ENCODE results near the gene ZNF536. TPM values are rescaled to one million over a fixed set of nuclear protein-coding genes. Genes with fewer than 3 reads are reported as not detected.

ZNF536 gene
- total and polyA plus RNA-seq, 2 donors (not counting 3 experiments of a cell fraction or from before 2014, with no cell fraction given), result not detected

GRCh38 chr19:30386551-30387143 is 14.5 kb downstream of the ZNF536 start:
- H3K36me3 ChIP-seq (ENCODE audit: control insufficient read depth in 2 of 2, extremely low read depth in 1 of 2, insufficient read depth in 2 of 2, low read length in 2 of 2), result no peaks in the 10 kb centered on the region
- DNase-seq (ENCODE audit: low read depth, low spot score) (no peak), FAIRE-seq (no peak)
- no peak overlapping the region for H3K4me2 ChIP-seq (ENCODE audit: insufficient read depth, low read length)
- no peaks in the 10 kb centered on the region for H3K4me1 ChIP-seq (ENCODE audit: control insufficient read depth, extremely low read depth, insufficient read depth, low read length)
- no peaks in the 10 kb centered on the region for H3K9me1 ChIP-seq (replicated peaks; ENCODE audit: control insufficient read depth, extremely low read depth, insufficient read depth, low read length)
- H3K27ac ChIP-seq (ENCODE audit: insufficient read depth, low read depth, low read length), result no peak overlapping the region
- ChIA-PET POLR2A (no interaction called here), CTCF (no interaction called here)
- no peak for TF ChIP-seq FOS (IDR thresholded peaks at IDR 0.05; ENCODE audit: borderline replicate concordance, insufficient read depth, low read length)
- no peak for TF ChIP-seq POLR2A (IDR thresholded peaks at IDR 0.05; ENCODE audit: low read depth, low read length)
- no peak for TF ChIP-seq MAX (IDR thresholded peaks at IDR 0.05; ENCODE audit: insufficient read depth, insufficient read length)
- TF ChIP-seq JUN (IDR thresholded peaks at IDR 0.05; ENCODE audit: borderline replicate concordance, insufficient read depth, insufficient read length, low read depth), result no peak
- TF ChIP-seq POLR2AphosphoS5 (IDR thresholded peaks at IDR 0.05; ENCODE audit: insufficient read depth, low read depth, low read length), result no peak
- H3K4me3 ChIP-seq (replicated peaks in 1 of 3; ENCODE audit: insufficient read depth in 1 of 3, low read depth in 1 of 3, low read length in 3 of 3), result no peak overlapping the region
- H2AFZ ChIP-seq (ENCODE audit: low read depth, low read length), result no peak overlapping the region
- intact Hi-C loops (cut with micrococcal nuclease), result no loop called here
- no peaks in the 10 kb centered on the region for H4K20me1 ChIP-seq (replicated peaks; ENCODE audit: control insufficient read depth, extremely low read depth, insufficient read depth, low read length)
- H3K9me3 ChIP-seq (replicated peaks; ENCODE audit: control insufficient read depth, insufficient read depth, low read length), result peaks cover 2% of the 10 kb centered on the region
- BruUV-seq (replicated peaks), result no TSS peak
- no peak overlapping the region for H3K9ac ChIP-seq (replicated peaks; ENCODE audit: extremely low read depth, insufficient read depth, low read length)
- H3K79me2 ChIP-seq (ENCODE audit: control insufficient read depth, insufficient read depth, low read length), result no peaks in the 10 kb centered on the region
- H3K27me3 ChIP-seq (ENCODE audit: control insufficient read depth in 2 of 2, insufficient read depth in 2 of 2, low read length in 2 of 2), result no peaks in the 10 kb centered on the region
- dilution Hi-C loops (cut with MboI; ENCODE audit: extremely low pct_ligation_motif_present, low sequenced_read_pairs), result no loop called here

DNA sequence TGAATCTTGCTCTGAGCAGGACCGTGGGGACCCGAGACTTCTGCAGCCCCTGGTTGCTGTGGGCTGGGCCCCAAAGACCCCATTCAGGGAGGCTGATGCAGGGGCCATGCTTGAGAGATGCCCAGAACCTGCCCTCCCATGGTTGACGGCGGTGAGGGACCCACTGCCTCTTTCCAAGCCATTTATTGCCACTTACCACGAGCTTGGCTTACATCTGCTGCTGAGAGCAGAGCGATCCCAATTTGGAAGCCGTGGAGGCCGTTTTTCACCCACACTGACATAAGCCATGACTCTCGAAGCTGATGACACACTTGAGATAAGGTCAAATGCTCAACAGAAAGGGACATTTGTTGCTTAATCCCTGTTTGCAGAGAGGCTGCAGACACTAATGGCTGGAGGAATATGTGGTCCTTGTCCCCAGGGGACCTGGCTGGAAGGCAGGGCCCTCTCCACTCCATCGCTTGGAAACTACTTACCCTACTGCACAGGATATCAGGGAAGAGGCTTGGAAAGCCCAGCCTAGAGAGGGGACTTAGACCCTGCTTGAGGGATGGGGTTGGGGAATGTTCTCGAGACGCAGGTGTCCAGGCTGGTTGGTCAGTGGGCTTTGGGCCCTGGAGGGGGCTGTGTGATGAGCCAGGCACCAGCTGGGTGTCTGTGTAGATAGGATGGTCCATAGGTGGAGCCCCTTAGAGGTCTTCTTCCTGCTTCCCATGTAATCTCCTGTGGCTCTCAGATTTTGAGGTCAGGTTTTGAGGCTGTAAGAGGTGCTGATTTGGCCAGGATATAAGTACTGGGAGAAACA is 15.3 kb downstream of the ZNF536 start:
- Histone ChIP-seq H3K27ac (ENCODE audit: insufficient read depth, low read depth, low read length) (no peak overlapping the region), H3K79me2 (ENCODE audit: control insufficient read depth, insufficient read depth, low read length) (no peaks in the 10 kb centered on the region), H2AFZ (ENCODE audit: low read depth, low read length) (no peak overlapping the region), H3K9me1 (replicated peaks; ENCODE audit: control insufficient read depth, extremely low read depth, insufficient read depth, low read length) (no peaks in the 10 kb centered on the region), H4K20me1 (replicated peaks; ENCODE audit: control insufficient read depth, extremely low read depth, insufficient read depth, low read length) (no peaks in the 10 kb centered on the region), H3K9ac (replicated peaks; ENCODE audit: extremely low read depth, insufficient read depth, low read length) (no peak overlapping the region), H3K27me3 (ENCODE audit: control insufficient read depth in 2 of 2, insufficient read depth in 2 of 2, low read length in 2 of 2) (no peaks in the 10 kb centered on the region), H3K4me2 (ENCODE audit: insufficient read depth, low read length) (no peak overlapping the region), H3K36me3 (ENCODE audit: control insufficient read depth in 2 of 2, extremely low read depth in 1 of 2, insufficient read depth in 2 of 2, low read length in 2 of 2) (no peaks in the 10 kb centered on the region), H3K9me3 (replicated peaks; ENCODE audit: control insufficient read depth, insufficient read depth, low read length) (peaks cover under 1% of the 10 kb centered on the region), H3K4me3 (replicated peaks in 1 of 3; ENCODE audit: insufficient read depth in 1 of 3, low read depth in 1 of 3, low read length in 3 of 3) (no peak overlapping the region), H3K4me1 (ENCODE audit: control insufficient read depth, extremely low read depth, insufficient read depth, low read length) (no peaks in the 10 kb centered on the region)
- no peak for FAIRE-seq
- TF ChIP-seq MAX (IDR thresholded peaks at IDR 0.05; ENCODE audit: insufficient read depth, insufficient read length) (no peak), GATA2 (IDR thresholded peaks at IDR 0.05; ENCODE audit: insufficient read depth, insufficient read length, low read depth, low read length) (no peak), POLR2A (IDR thresholded peaks at IDR 0.05; ENCODE audit: low read depth, low read length) (no peak), POLR2AphosphoS5 (IDR thresholded peaks at IDR 0.05; ENCODE audit: insufficient read depth, low read depth, low read length) (no peak), MYC (IDR thresholded peaks at IDR 0.05; ENCODE audit: low read depth, low read length) (no peak), FOS (IDR thresholded peaks at IDR 0.05; ENCODE audit: borderline replicate concordance, insufficient read depth, low read length) (no peak), CTCF (IDR thresholded peaks at IDR 0.05; ENCODE audit: extremely low read depth in 1 of 2, insufficient read depth in 1 of 2, low read depth in 1 of 2, low read length in 2 of 2) (no peak)
- no TSS peak for BruUV-seq (replicated peaks)
- no peak for DNase-seq (ENCODE audit: low read depth, low spot score)
- ChIA-PET POLR2A (no interaction called here), CTCF (no interaction called here)
- intact Hi-C loops (cut with micrococcal nuclease) (no loop called here), dilution Hi-C loops (cut with MboI; ENCODE audit: extremely low pct_ligation_motif_present, low sequenced_read_pairs) (no loop called here)
